ENCODE results near the gene DYNC2LI1.
A peak's percentile ranks its signal among the peaks of the same experiment; 100 is the strongest.
"Not testable (repeated sequence)": the region's sequence is repeated elsewhere in the genome, so short reads cannot be mapped to it uniquely, and the experiment has no call there.

DYNC2LI1 gene

GRCh38 chr2:43773876-43774613 lies at the start of gene DYNC2LI1:
DYNC2LI1 (plus strand) TSS chr2:43774039; CDS start chr2:43774139, 100 bp downstream.
- peak; percentile 49 for DNase-seq (ENCODE audit: low read depth)

- DNase-seq (ENCODE audit: low read depth): no peak
Observed at GRCh38 chr2:43724728-43725526, 48.9 kb upstream of the DYNC2LI1 start.

- DNase-seq (ENCODE audit: low read depth): no peak
Observed at GRCh38 chr2:43725711-43726246, 48.1 kb upstream of the DYNC2LI1 start.

GRCh38 chr2:43726961-43727633 lies 46.7 kb upstream of the DYNC2LI1 start:
- DNase-seq (ENCODE audit: low read depth): not testable (repeated sequence)

- DNase-seq (ENCODE audit: low read depth): no peak
Observed at GRCh38 chr2:43727634-43728014, 46.2 kb upstream of the DYNC2LI1 start.

GRCh38 chr2:43729491-43730174 lies 44.2 kb upstream of the DYNC2LI1 start:
- no peak for DNase-seq (ENCODE audit: low read depth)

- DNase-seq (ENCODE audit: low read depth): no peak
Observed at GRCh38 chr2:43731211-43731610, 42.6 kb upstream of the DYNC2LI1 start.

GRCh38 chr2:43736637-43737036 lies 37.2 kb upstream of the DYNC2LI1 start:
- no peak for DNase-seq (ENCODE audit: low read depth)

- DNase-seq (ENCODE audit: low read depth): no peak
Observed at GRCh38 chr2:43737097-43737854, 36.6 kb upstream of the DYNC2LI1 start.

- DNase-seq (ENCODE audit: low read depth): no peak
Observed at GRCh38 chr2:43737855-43738254, 36.0 kb upstream of the DYNC2LI1 start.

GRCh38 chr2:43738257-43738656 lies 35.6 kb upstream of the DYNC2LI1 start:
- DNase-seq (ENCODE audit: low read depth): no peak

- DNase-seq (ENCODE audit: low read depth): no peak
Observed at GRCh38 chr2:43743706-43744105, 30.1 kb upstream of the DYNC2LI1 start.

- no peak for DNase-seq (ENCODE audit: low read depth)
Observed at GRCh38 chr2:43745457-43745856, 28.4 kb upstream of the DYNC2LI1 start.

GRCh38 chr2:43748333-43748732 lies 25.5 kb upstream of the DYNC2LI1 start:
- no peak for DNase-seq (ENCODE audit: low read depth)

GRCh38 chr2:43749583-43749982 lies 24.3 kb upstream of the DYNC2LI1 start:
- DNase-seq (ENCODE audit: low read depth): no peak

GRCh38 chr2:43751476-43751990 lies 22.3 kb upstream of the DYNC2LI1 start:
- no peak for DNase-seq (ENCODE audit: low read depth)

- DNase-seq (ENCODE audit: low read depth): no peak
Observed at GRCh38 chr2:43752302-43752701, 21.5 kb upstream of the DYNC2LI1 start.

- DNase-seq (ENCODE audit: low read depth): no peak
Observed at GRCh38 chr2:43754180-43754579, 19.7 kb upstream of the DYNC2LI1 start.

- no peak for DNase-seq (ENCODE audit: low read depth)
Observed at GRCh38 chr2:43758739-43759138, 15.1 kb upstream of the DYNC2LI1 start.

- no peak for DNase-seq (ENCODE audit: low read depth)
Observed at GRCh38 chr2:43759195-43759594, 14.6 kb upstream of the DYNC2LI1 start.

GRCh38 chr2:43762286-43762685 lies 11.6 kb upstream of the DYNC2LI1 start:
- DNase-seq (ENCODE audit: low read depth): no peak

Measured in T-helper 22 cell (primary cell).